DOHH2 (cell line): Measurements from ENCODE around the gene MRPS23.

Experiments
- H3F3A ChIP-seq: fragments of 200-600 bp; sonication (generic), shearing (Covaris generic); 2 replicates; pipeline ENCODE4 v1.6.0; 2016; ENCODE audit warnings: antibody characterized with exemption, mild to moderate bottlenecking; ENCODE audit not compliant: control insufficient read depth, insufficient read depth
- H3K27ac ChIP-seq: fragments of 200-600 bp; sonication (generic); 2 replicates; pipeline ENCODE4 v1.5.1; 2014; ENCODE audit warnings: low read depth, mild to moderate bottlenecking, low read length, moderate library complexity
- H3K27me3 ChIP-seq: fragments of 200-600 bp; sonication (generic); 2 replicates; pipeline ENCODE4 v1.6.1; 2014; ENCODE audit warnings: mild to moderate bottlenecking, low read length, mixed read lengths; ENCODE audit not compliant: control insufficient read depth
- H3K36me3 ChIP-seq: fragments of 200-600 bp; sonication (generic); 2 replicates; pipeline ENCODE4 v1.6.1; 2014; ENCODE audit warnings: mild to moderate bottlenecking, low read length, moderate library complexity, mixed read lengths; ENCODE audit not compliant: control insufficient read depth
- H3K4me1 ChIP-seq: fragments of 200-600 bp; sonication (generic); 2 replicates; pipeline ENCODE4 v1.6.1; 2014; ENCODE audit warnings: mild to moderate bottlenecking, low read length, mixed read lengths; ENCODE audit not compliant: control insufficient read depth
- H3K4me2 ChIP-seq: fragments of 200-600 bp; sonication (generic); 2 replicates; pipeline ENCODE4 v1.6.0; 2014; ENCODE audit warnings: mild to moderate bottlenecking, low read length, moderate library complexity
- H3K4me3 ChIP-seq: fragments of 200-600 bp; sonication (generic); 2 replicates; pipeline ENCODE4 v1.5.1; 2014; ENCODE audit warnings: mild to moderate bottlenecking, low read length, mixed read lengths
- H3K79me2 ChIP-seq: fragments of 200-600 bp; sonication (generic); 2 replicates; pipeline ENCODE4 v1.6.1; 2014; ENCODE audit warnings: mild to moderate bottlenecking, low read length, mixed read lengths; ENCODE audit not compliant: control insufficient read depth
- H3K9me2 ChIP-seq: fragments of 200-600 bp; sonication (generic); replicated peaks from 2 replicates; pipeline ENCODE4 v1.6.1; 2014; ENCODE audit warnings: mild to moderate bottlenecking, low read length, mixed read lengths; ENCODE audit not compliant: control insufficient read depth
- H3K9me3 ChIP-seq: fragments of 200-600 bp; sonication (generic); 2 replicates; pipeline ENCODE4 v1.6.1; 2014; ENCODE audit warnings: antibody characterized with exemption, low read length, mixed read lengths; ENCODE audit not compliant: control insufficient read depth, insufficient read depth
- H4K20me1 ChIP-seq: fragments of 200-600 bp; sonication (generic); 2 replicates; pipeline ENCODE4 v1.6.0; 2014; ENCODE audit warnings: low read depth, mild to moderate bottlenecking, antibody characterized with exemption, low read length, moderate library complexity; ENCODE audit not compliant: control insufficient read depth, insufficient read depth
- CTCF ChIP-seq: fragments of 200-600 bp; sonication (generic); IDR thresholded peaks from one replicate; pipeline ENCODE4 v1.5.1; 2014; ENCODE audit warnings: antibody characterized with exemption, mild to moderate bottlenecking, low read depth, low read length; ENCODE audit not compliant: poor library complexity, severe bottlenecking
- EZH2phosphoT487 ChIP-seq: fragments of 200-600 bp; sonication (generic); IDR thresholded peaks from 2 replicates; pipeline ENCODE4 v1.6.1; 2017; ENCODE audit warnings: borderline replicate concordance, mild to moderate bottlenecking, antibody characterized with exemption, low read length, moderate library complexity, mixed read lengths

Gene MRPS23

GRCh38 chr17:57866723-57867122 is 16.9 kb upstream of the MRPS23 start:
- no peaks in the 10 kb centered on the region for H3K79me2 ChIP-seq
- H3K4me2 ChIP-seq, result no peak overlapping the region
- TF ChIP-seq CTCF, result no peak
- no peak for TF ChIP-seq EZH2phosphoT487
- H3K9me2 ChIP-seq, result no peaks in the 10 kb centered on the region
- no peaks in the 10 kb centered on the region for H3K36me3 ChIP-seq
- H4K20me1 ChIP-seq, result no peaks in the 10 kb centered on the region
- peaks cover 22% of the 10 kb centered on the region for H3K4me1 ChIP-seq
- peaks cover 24% of the 10 kb centered on the region for H3K27me3 ChIP-seq
- H3F3A ChIP-seq, result no peaks in the 10 kb centered on the region
- no peak overlapping the region for H3K4me3 ChIP-seq
- no peaks in the 10 kb centered on the region for H3K9me3 ChIP-seq
- no peak overlapping the region for H3K27ac ChIP-seq

- H3K27me3 ChIP-seq, result peaks cover 28% of the 10 kb centered on the region
- no peak overlapping the region for H3K4me3 ChIP-seq
- H3K4me2 ChIP-seq, result no peak overlapping the region
- H3K27ac ChIP-seq, result no peak overlapping the region
- H3K4me1 ChIP-seq, result peaks cover 26% of the 10 kb centered on the region
- no peaks in the 10 kb centered on the region for H3K79me2 ChIP-seq
- H3K9me2 ChIP-seq, result no peaks in the 10 kb centered on the region
- H3K9me3 ChIP-seq, result no peaks in the 10 kb centered on the region
- no peaks in the 10 kb centered on the region for H3F3A ChIP-seq
- no peaks in the 10 kb centered on the region for H4K20me1 ChIP-seq
- no peaks in the 10 kb centered on the region for H3K36me3 ChIP-seq
- TF ChIP-seq CTCF (no peak), EZH2phosphoT487 (no peak)
These were observed 16.5 kb upstream of the MRPS23 start for GRCh38 chr17:57866319-57866718.

- Histone ChIP-seq H3K36me3 (no peaks in the 10 kb centered on the region), H3K4me3 (no peak overlapping the region), H3K27me3 (peaks cover 44% of the 10 kb centered on the region), H3K4me1 (peaks cover 32% of the 10 kb centered on the region), H3K4me2 (no peak overlapping the region), H3K27ac (no peak overlapping the region), H3F3A (no peaks in the 10 kb centered on the region), H3K79me2 (no peaks in the 10 kb centered on the region), H4K20me1 (no peaks in the 10 kb centered on the region), H3K9me3 (no peaks in the 10 kb centered on the region), H3K9me2 (no peaks in the 10 kb centered on the region)
- TF ChIP-seq CTCF (no peak), EZH2phosphoT487 (no peak)
These were observed 14.4 kb upstream of the MRPS23 start for GRCh38 chr17:57864273-57864672.
